HG02973 (cell line): Measurements from ENCODE around the gene KLHL2.
"Not testable (repeated sequence)": the region's sequence is repeated elsewhere in the genome, so short reads cannot be mapped to it uniquely, and the experiment has no call there.

Experiments used
- ATAC-seq: cut with Tn5 transposase; IDR thresholded peaks from one replicate; pipeline ENCODE4 v1.9.1; 2021; ENCODE audit warnings: moderate library complexity; ENCODE audit not compliant: unreplicated experiment

The KLHL2 gene

GRCh38 chr4:165232623-165233433 is 25.5 kb downstream of the KLHL2 start:
- ATAC-seq: not testable (repeated sequence)

DNA sequence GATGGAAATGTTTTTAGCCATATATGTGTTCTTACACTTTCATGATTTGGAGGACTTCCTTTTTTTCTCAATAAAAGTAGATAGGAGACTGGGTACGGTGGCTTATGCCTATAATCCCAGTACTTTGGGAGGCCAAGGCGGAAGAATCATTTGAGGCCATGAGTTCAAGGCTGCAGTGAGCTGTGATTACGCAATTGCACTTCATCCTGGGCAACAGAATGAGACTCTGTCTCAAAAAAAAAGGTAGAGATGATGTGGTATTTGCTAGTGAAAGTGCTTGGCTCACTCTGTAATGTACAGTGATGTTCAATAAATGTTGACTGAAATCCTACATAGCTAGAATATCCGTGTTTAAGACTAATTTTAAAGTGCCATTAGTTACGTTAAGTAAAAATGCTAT is 27.4 kb downstream of the KLHL2 start:
- ATAC-seq: no peak

DNA sequence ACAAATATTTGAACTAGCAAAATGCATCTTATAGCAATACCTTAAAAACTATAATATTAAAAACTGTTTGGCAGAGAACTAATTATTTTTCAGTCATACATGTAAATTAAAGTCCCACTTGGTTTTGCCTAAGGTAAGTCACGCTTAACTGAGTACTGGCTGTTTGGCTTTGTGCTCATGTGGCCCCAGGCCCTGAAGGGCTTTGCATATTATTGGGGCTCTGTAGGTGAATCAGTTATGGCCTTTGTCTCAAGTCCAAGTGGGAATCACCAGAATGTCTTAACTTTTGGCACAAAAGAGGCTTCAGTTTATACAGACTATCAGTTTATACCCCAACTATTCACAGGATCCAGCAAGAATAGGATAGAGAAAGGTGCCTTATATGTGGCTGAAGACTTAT is 29.5 kb downstream of the KLHL2 start:
- ATAC-seq: not testable (repeated sequence)

GRCh38 chr4:165238041-165238640 is 30.8 kb downstream of the KLHL2 start:
- ATAC-seq: not testable (repeated sequence)

DNA sequence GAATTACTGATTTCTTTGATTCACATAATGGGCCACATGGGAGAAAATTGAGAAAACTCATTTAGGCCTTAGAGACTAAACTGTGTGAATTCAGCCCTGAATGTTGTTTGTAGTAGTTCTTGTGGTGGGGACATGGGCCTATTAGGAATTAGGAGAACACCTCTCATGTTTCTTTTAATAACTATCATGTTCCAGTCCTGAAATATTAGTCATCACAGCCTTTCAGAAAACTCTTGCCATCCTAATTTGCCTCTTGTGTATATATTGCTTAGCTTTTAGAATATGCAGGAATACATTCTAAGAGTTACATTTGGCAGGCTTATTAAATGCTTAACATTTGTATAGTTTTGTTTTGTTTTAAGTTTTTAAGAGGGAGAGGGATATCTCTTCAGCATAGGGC is 33.4 kb downstream of the KLHL2 start:
- ATAC-seq: not testable (repeated sequence)

DNA sequence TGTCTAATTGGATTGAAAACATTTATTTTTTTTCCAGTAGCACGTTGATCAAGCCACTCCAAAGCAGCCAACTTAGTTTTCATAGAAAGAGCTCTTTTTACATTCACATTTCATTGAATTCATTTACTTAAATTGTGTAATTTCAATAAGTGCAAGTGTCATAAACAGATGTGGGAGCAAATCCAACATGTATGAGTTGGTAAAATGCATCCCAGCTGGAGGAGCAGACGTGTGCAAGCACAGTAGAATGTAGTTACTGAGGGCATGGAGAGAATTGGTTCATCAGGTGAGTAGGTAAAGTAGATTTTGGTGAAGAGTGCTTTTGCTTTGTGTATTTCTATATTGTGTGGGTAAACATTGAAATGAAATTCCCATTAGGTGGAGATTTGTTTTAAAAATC is 36.8 kb downstream of the KLHL2 start:
- not testable (repeated sequence) for ATAC-seq

DNA sequence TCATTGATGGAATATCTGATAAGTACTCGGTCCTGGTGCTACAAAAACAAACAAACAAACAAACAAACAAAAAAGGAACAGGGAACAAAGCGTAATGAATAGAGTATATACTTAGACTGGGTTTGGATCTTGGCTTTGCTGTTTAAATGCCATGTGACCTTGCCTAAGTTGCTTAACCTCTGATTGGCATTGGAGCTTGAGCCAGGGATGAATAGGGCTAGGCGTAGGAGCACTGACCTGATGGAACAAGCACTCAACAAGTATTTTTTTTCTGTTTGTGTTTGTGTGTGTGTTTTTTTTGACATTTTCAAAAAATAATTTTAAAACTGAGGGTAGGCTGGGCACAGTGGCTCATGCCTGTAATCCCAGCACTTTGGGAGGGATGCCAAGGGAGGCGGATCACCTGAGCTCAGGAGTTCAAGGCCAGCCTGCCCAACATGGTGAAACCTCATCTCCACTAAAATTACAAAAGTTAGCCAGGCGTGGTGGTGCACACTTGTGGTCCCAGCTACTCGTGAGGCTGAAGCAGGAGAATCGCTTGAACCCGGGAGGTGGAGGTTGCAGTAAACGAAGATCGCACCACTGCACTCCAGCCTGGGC is 37.3 kb downstream of the KLHL2 start:
- ATAC-seq: not testable (repeated sequence)

GRCh38 chr4:165248102-165248501 is 40.7 kb downstream of the KLHL2 start:
- no peak for ATAC-seq

DNA sequence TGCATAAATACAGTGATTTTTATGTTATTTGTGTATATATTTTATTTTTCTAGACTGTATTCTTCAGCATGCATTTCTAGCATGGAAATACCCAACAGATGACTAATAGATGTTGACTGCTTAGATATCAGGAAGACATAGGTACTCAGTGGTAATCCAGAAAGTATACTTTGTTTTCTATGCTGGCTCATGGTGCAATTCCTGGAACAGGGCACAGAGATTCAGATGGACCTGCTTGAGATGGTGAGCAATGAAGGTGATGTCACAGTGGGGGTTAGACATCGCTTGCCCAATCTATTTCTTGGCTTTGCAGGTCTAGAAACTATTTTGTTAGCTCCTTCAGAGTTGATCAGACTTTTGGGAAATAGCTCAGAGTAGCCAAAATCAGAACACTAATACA is 41.5 kb downstream of the KLHL2 start:
- not testable (repeated sequence) for ATAC-seq

- ATAC-seq: not testable (repeated sequence)
Observed at GRCh38 chr4:165254771-165255170, 47.4 kb downstream of the KLHL2 start.

DNA sequence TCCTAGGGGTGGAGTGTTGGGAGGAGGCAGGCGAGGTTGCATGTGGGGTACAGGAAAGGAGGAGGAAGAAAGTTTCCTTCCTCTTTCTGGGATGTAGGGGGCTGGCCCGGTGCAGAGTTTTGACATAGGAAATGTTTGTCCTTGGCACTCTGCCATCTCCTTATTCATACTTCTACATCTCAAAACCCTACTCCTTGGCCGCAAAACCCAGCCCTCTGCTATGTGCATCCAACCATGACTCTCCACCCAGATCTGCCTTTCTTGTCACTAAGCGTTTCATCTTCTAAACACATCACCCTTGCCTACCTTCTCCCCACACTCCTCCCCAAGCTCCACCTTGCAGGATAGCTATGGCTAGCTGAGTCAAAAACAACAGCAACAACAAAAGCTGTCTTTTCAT is 48.1 kb downstream of the KLHL2 start:
- ATAC-seq: peak; percentile 96

DNA sequence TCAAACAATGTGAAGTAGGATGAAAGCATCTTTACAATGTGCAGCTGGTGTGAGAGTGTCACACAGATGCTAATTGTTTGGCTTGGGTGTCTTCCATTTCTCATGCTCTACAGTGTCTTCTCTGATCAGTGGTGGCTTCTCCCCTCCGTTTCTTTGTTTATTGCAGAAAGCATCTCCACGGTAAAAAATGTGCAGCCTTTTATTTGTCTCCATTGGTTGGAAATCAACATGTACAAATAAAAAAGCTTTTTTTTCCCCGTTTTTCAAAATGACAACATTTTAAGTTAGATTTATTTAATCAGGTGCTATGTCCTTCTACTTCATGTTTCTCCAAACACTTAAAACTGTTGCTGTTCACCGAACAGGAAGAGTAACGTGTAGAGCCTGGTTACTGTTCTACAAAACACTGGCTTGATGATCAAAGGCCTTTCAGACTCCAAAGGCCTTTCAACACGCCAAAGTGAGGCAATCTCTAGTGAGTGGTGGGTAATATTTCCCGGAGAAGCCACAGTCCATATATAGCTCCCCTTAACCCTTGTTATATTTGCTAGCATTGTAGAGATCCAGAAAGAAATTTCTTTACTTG is 48.8 kb downstream of the KLHL2 start:
- ATAC-seq: not testable (repeated sequence)

DNA sequence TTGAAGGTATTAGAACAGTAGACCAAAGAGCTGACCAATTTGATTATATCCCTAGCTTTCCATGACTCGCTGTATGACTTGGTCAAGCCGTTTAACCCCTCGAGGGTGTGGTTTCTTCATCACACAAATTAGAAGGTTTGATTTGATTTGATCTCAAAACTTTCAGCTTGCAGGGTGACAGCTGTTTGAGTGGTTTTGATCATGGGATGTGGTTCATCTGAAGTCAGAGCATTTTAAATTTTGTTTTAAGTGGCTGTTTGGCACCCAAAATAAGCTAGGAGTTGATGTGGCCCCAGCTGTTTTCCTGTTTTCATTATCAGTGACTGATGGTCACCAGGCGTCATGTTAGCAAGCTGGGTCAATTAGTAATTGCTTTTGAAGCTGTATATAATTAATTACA is 52.4 kb downstream of the KLHL2 start:
- not testable (repeated sequence) for ATAC-seq

- ATAC-seq: not testable (repeated sequence)
Observed at GRCh38 chr4:165262306-165262705, 54.9 kb downstream of the KLHL2 start.

DNA sequence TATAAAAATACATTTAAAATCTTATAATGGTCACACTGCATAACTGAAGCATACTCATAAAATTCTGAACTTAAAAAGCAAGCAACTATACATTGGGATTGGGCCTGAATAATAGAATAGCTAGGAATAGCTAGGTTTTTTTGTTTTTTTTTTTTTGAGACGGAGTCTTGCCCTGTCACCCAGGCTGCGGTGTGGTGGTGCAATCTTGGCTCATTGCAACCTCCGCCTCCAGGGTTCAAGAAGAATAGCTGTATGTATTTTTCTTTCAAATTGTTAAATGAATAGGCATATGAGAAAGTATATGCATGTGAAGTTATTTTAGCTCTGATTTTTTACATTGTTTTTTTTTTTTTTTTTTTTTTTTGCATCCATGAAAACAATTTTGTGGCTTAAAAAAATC is 56.1 kb downstream of the KLHL2 start:
- not testable (repeated sequence) for ATAC-seq

- ATAC-seq: not testable (repeated sequence)
Observed at GRCh38 chr4:165269931-165270330, 62.6 kb downstream of the KLHL2 start.

GRCh38 chr4:165273443-165273842 is 66.1 kb downstream of the KLHL2 start:
- ATAC-seq: not testable (repeated sequence)

DNA sequence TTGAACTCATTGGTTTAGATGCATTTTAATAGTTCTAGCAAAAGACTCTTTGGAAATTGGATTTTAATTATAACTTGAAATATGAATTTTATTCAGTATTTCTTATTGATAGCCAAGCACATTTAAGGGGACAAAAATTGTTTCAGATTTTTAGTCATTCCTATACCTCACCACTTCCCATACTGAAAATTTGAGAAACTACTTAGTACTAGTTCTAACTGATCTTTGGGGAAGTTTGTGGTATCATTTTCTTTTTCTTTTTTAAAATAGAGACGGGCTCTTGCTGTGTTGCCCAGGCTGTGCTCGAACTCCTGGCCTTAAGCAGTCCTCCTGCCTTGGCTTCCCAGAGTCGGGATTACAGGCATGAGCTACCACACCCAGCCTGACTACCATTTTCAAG is 68.0 kb downstream of the KLHL2 start:
- ATAC-seq: peak; percentile 76

GRCh38 chr4:165279531-165279930 is 72.2 kb downstream of the KLHL2 start:
- ATAC-seq: not testable (repeated sequence)

DNA sequence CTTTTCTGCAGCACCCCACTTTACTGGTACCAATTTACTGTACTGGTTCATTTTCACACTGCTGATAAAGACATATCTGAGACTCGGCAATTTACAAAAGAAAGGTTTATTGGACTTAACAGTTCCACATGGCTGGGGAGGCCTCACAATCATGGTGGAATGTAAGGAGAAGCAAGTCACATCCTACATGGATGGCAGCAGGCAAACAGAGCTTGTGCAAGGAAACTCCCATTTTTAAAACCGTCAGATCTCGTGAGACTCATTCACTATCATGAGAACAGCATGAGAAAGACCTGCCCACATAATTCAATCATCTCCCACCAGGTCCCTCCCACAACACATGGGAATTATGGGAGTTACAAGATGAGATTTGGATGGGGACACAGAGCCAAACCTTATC is 77.3 kb downstream of the KLHL2 start:
- ATAC-seq: not testable (repeated sequence)

DNA sequence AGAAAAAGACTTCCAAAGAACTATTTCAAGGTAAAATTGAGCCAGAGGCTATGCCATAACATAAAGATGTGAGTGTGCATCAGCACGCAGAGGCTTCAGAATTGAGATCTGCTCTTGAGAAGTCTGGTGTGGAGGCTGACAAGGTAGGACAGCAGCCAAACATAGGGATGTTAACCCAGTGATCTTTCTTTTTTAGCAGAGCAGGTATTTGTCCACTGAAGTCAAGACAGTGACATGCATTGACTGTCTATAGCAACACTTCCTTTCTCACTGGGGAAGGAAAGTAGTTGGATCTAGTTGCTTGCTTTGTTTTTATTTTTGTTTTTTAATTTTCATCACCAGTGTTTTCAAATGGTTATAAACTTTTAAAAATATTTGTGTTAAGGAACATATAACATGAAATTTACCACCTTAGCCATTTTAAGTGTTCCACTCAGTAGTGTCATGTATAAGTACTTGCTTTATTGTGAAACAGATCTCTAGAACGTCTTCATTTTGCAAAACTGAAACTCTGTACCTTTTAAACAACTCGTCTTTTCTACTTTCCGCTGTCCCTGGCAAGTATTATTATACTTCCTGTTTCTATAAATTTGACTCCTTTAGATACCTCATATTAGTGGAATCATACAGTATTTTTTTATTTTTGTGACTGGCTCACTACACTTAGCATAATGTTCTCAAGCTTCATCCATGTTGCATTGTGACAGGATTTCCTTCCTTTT is 79.4 kb downstream of the KLHL2 start:
- peak; percentile 73 for ATAC-seq
